CD4-positive, CD25-positive, alpha-beta regulatory T cell (primary cell): ENCODE measurements around the gene PHF23. TPM values are rescaled to one million over a fixed set of nuclear protein-coding genes. Genes with fewer than 3 reads are reported as not detected.
A peak's percentile ranks its signal among the peaks of the same experiment; 100 is the strongest.

Experiments used
- ATAC-seq, 2 donors: fragments of 150-1000 bp; cut with Tn5 transposase; one replicate each; pipeline ENCODE4 v1.10.0; 2021; ENCODE audit warnings: low read depth in 2 of 2, moderate number of reproducible peaks in 2 of 2, moderate library complexity in 1 of 2
- DNase-seq, 3 donors: peaks; one replicate each; pipeline versions ENCODE4 v3.0.0 to v3.0.0-alpha.2; 2012 to 2022; ENCODE audit warnings: mixed read lengths in 1 of 3
- H3K27ac ChIP-seq: one replicate; pipeline ENCODE4 v1.7.0; 2013; ENCODE audit warnings: mild to moderate bottlenecking, low read length; ENCODE audit not compliant: insufficient read depth, poor library complexity, severe bottlenecking
- H3K27me3 ChIP-seq: one replicate; pipeline ENCODE4 v1.7.0; 2013; ENCODE audit warnings: low read length; ENCODE audit not compliant: control insufficient read depth, insufficient read depth
- H3K36me3 ChIP-seq: one replicate; pipeline ENCODE4 v1.7.0; 2013; ENCODE audit warnings: mild to moderate bottlenecking, low read length, moderate library complexity; ENCODE audit not compliant: control insufficient read depth, insufficient read depth
- H3K4me1 ChIP-seq: 2 replicates; pipeline ENCODE4 v1.7.0; 2013; ENCODE audit warnings: mild to moderate bottlenecking, low read length; ENCODE audit not compliant: insufficient read depth, control insufficient read depth, poor library complexity, severe bottlenecking
- H3K4me3 ChIP-seq: one replicate; pipeline ENCODE4 v1.7.0; 2013; ENCODE audit warnings: low read depth, mild to moderate bottlenecking, low read length, moderate library complexity
- H3K9me3 ChIP-seq, 2 experiments: 1 replicate in 1 of 2; 2 replicates in 1 of 2; pipeline ENCODE4 v1.7.0; 2013; ENCODE audit warnings: low read length in 2 of 2, mild to moderate bottlenecking in 1 of 2, moderate library complexity in 1 of 2; ENCODE audit not compliant: control insufficient read depth in 2 of 2
- H3K27ac Mint-ChIP-seq, 3 donors: one replicate each; pipeline ENCODE4 v1.8.0; 2020 to 2022; ENCODE audit warnings: mild to moderate bottlenecking in 3 of 3, mixed read lengths in 3 of 3, moderate library complexity in 2 of 3
- H3K27me3 Mint-ChIP-seq: one replicate; pipeline ENCODE4 v1.8.0; 2022; ENCODE audit warnings: mild to moderate bottlenecking, mixed read lengths
- H3K36me3 Mint-ChIP-seq: one replicate; pipeline ENCODE4 v1.8.0; 2020; ENCODE audit warnings: mixed read lengths
- H3K4me1 Mint-ChIP-seq, 4 donors: one replicate each; pipeline ENCODE4 v1.8.0; 2020 to 2022; ENCODE audit warnings: mixed read lengths in 4 of 4, mild to moderate bottlenecking in 1 of 4
- H3K4me3 Mint-ChIP-seq, 4 donors: one replicate each; pipeline ENCODE4 v1.8.0; 2020 to 2022; ENCODE audit warnings: mild to moderate bottlenecking in 4 of 4, mixed read lengths in 4 of 4, moderate library complexity in 3 of 4
- H3K9me3 Mint-ChIP-seq, 7 donors: one replicate each; pipeline ENCODE4 v1.8.0; 2020 to 2022; ENCODE audit warnings: mixed read lengths in 7 of 7, mild to moderate bottlenecking in 3 of 7, moderate library complexity in 2 of 7
- polyA plus RNA-seq, 4 donors: library from polyadenylated mRNA; unstranded; fragments of 300-500 nt; fragmentation: Illumina TruSeq; gene quantifications; one replicate each; pipeline ENCODE4 v1.2.3, GENCODE V29; 2021
- total RNA-seq: library from RNA; stranded (reverse); gene quantifications from one replicate; pipeline ENCODE4 v1.2.3, GENCODE V29; 2022

The PHF23 gene
- total and polyA plus RNA-seq, 5 donors from 2014 or later: 16.0 to 24.8 (median 20.6) TPM

- no peaks in the 10 kb centered on the region for H3K27me3 ChIP-seq
- no peak overlapping the region for H3K4me3 ChIP-seq
- peaks cover 7% of the 10 kb centered on the region for H3K27me3 Mint-ChIP-seq
- peaks cover 0 to 8% (median 3%) of the 10 kb centered on the region in 4 donors for H3K4me1 Mint-ChIP-seq
- H3K27ac ChIP-seq: no peak overlapping the region
- no peaks in the 10 kb centered on the region for H3K9me3 Mint-ChIP-seq
- peaks cover 10% of the 10 kb centered on the region for H3K36me3 Mint-ChIP-seq
- no peak overlapping the region for H3K27ac Mint-ChIP-seq
- no peak for DNase-seq
- H3K36me3 ChIP-seq: no peaks in the 10 kb centered on the region
- ATAC-seq: no peak
- H3K4me1 ChIP-seq: no peaks in the 10 kb centered on the region
- no peak overlapping the region for H3K4me3 Mint-ChIP-seq
- no peaks in the 10 kb centered on the region for H3K9me3 ChIP-seq
These were observed 48.9 kb downstream of the PHF23 start for GRCh38 chr17:7190276-7190917.

- Histone ChIP-seq H3K27me3 (no peaks in the 10 kb centered on the region), H3K36me3 (no peaks in the 10 kb centered on the region), H3K4me1 (no peaks in the 10 kb centered on the region), H3K9me3 (no peaks in the 10 kb centered on the region), H3K27ac (no peak overlapping the region), H3K4me3 (no peak overlapping the region)
- H3K4me1 Mint-ChIP-seq: peaks cover 0 to 7% (median 5%) of the 10 kb centered on the region in 4 donors
- H3K36me3 Mint-ChIP-seq: no peaks in the 10 kb centered on the region
- H3K27ac Mint-ChIP-seq: peak overlapping the region in 2 of 3 donors; percentile 6
- ATAC-seq (no peak), DNase-seq (peak in 1 of 3 donors; percentile 28)
- no peaks in the 10 kb centered on the region for H3K9me3 Mint-ChIP-seq
- H3K4me3 Mint-ChIP-seq: no peak overlapping the region
- peaks cover 7% of the 10 kb centered on the region for H3K27me3 Mint-ChIP-seq
These were observed 53.0 kb downstream of the PHF23 start for GRCh38 chr17:7186241-7186640.

Other genes starting within 250 kb of the PHF23 start
Only the 30 nearest of the 36 such genes appear.
- 3.8 TPM for gene SLC16A13, start 203.4 kb downstream of the PHF23 start, total RNA-seq
- 1 to 10 TPM; 1.1 to 1.9 (median 1.5) TPM for gene SLC16A13, start 203.4 kb downstream of the PHF23 start, polyA plus RNA-seq
- 0.39 TPM for gene SLC16A11, start 195.4 kb downstream of the PHF23 start, total RNA-seq
- gene SLC16A11, start 195.4 kb downstream of the PHF23 start, polyA plus RNA-seq: 1 to 10 TPM in 1 of 4 donors, under 1 TPM in 2, not detected in 1; 0.30 to 1.2 (median 0.67) TPM
- gene CLEC10A, start 159.2 kb downstream of the PHF23 start, total RNA-seq: not detected
- gene CLEC10A, start 159.2 kb downstream of the PHF23 start, polyA plus RNA-seq: not detected
- gene ASGR2, start 124.6 kb downstream of the PHF23 start, total RNA-seq: not detected
- not detected for gene ASGR2, start 124.6 kb downstream of the PHF23 start, polyA plus RNA-seq
- not detected for gene ASGR1, start 60.1 kb downstream of the PHF23 start, total RNA-seq
- under 1 TPM in 1 of 4 donors, not detected in 3; 0.24 TPM for gene ASGR1, start 60.1 kb downstream of the PHF23 start, polyA plus RNA-seq
- 2.9 TPM for gene DLG4, start 19.6 kb downstream of the PHF23 start, total RNA-seq
- under 1 TPM; 0.22 to 0.73 (median 0.42) TPM for gene DLG4, start 19.6 kb downstream of the PHF23 start, polyA plus RNA-seq
- gene ACADVL, start 19.5 kb downstream of the PHF23 start, total RNA-seq: 277 TPM
- 10 to 100 TPM; 73.6 to 92.3 (median 84.9) TPM for gene ACADVL, start 19.5 kb downstream of the PHF23 start, polyA plus RNA-seq
- gene DVL2, start 4.9 kb downstream of the PHF23 start, total RNA-seq: 35.8 TPM
- gene DVL2, start 4.9 kb downstream of the PHF23 start, polyA plus RNA-seq: 10 to 100 TPM; 10.5 to 19.4 (median 15.7) TPM
- 227 TPM for gene GABARAP, start 3.0 kb upstream of the PHF23 start, total RNA-seq
- 1,000 to 10,000 TPM in 2 of 4 donors, 100 to 1,000 TPM in 2; 939 to 1,205 (median 986) TPM for gene GABARAP, start 3.0 kb upstream of the PHF23 start, polyA plus RNA-seq
- 114 TPM for gene CTDNEP1, start 12.3 kb upstream of the PHF23 start, total RNA-seq
- gene CTDNEP1, start 12.3 kb upstream of the PHF23 start, polyA plus RNA-seq: 10 to 100 TPM; 33.0 to 40.7 (median 38.8) TPM
- gene ELP5, start 12.8 kb upstream of the PHF23 start, total RNA-seq: 31.6 TPM
- gene ELP5, start 12.8 kb upstream of the PHF23 start, polyA plus RNA-seq: 10 to 100 TPM; 54.5 to 74.0 (median 59.0) TPM
- gene CLDN7, start 23.0 kb upstream of the PHF23 start, total RNA-seq: not detected
- 1 to 10 TPM in 2 of 4 donors, under 1 TPM in 2; 0.55 to 2.0 (median 1.3) TPM for gene CLDN7, start 23.0 kb upstream of the PHF23 start, polyA plus RNA-seq
- not detected for gene SLC2A4, start 42.3 kb upstream of the PHF23 start, total RNA-seq
- gene SLC2A4, start 42.3 kb upstream of the PHF23 start, polyA plus RNA-seq: not detected
- not detected for gene YBX2, start 55.2 kb upstream of the PHF23 start, total RNA-seq
- not detected for gene YBX2, start 55.2 kb upstream of the PHF23 start, polyA plus RNA-seq
- 485 TPM for gene EIF5A, start 68.2 kb upstream of the PHF23 start, total RNA-seq
- gene EIF5A, start 68.2 kb upstream of the PHF23 start, polyA plus RNA-seq: 100 to 1,000 TPM; 210 to 631 (median 398) TPM
- 129 TPM for gene GPS2, start 75.9 kb upstream of the PHF23 start, total RNA-seq
- 100 to 1,000 TPM in 2 of 4 donors, 10 to 100 TPM in 2; 79.3 to 107 (median 96.5) TPM for gene GPS2, start 75.9 kb upstream of the PHF23 start, polyA plus RNA-seq
- gene NEURL4, start 89.9 kb upstream of the PHF23 start, total RNA-seq: 39.5 TPM
- gene NEURL4, start 89.9 kb upstream of the PHF23 start, polyA plus RNA-seq: 1 to 10 TPM in 2 of 4 donors, under 1 TPM in 2; 0.27 to 1.2 (median 0.83) TPM
- 723 TPM for gene ACAP1, start 97.1 kb upstream of the PHF23 start, total RNA-seq
- gene ACAP1, start 97.1 kb upstream of the PHF23 start, polyA plus RNA-seq: 100 to 1,000 TPM; 194 to 259 (median 213) TPM
- 1.3 TPM for gene KCTD11, start 112.7 kb upstream of the PHF23 start, total RNA-seq
- 1 to 10 TPM; 2.6 to 4.0 (median 2.9) TPM for gene KCTD11, start 112.7 kb upstream of the PHF23 start, polyA plus RNA-seq
- not detected for gene TMEM95, start 115.7 kb upstream of the PHF23 start, total RNA-seq
- not detected for gene TMEM95, start 115.7 kb upstream of the PHF23 start, polyA plus RNA-seq
- gene TNK1, start 141.6 kb upstream of the PHF23 start, total RNA-seq: 4.8 TPM
- gene TNK1, start 141.6 kb upstream of the PHF23 start, polyA plus RNA-seq: 1 to 10 TPM in 3 of 4 donors, under 1 TPM in 1; 0.42 to 3.8 (median 1.4) TPM
- gene PLSCR3, start 155.1 kb upstream of the PHF23 start, total RNA-seq: 113 TPM
- gene PLSCR3, start 155.1 kb upstream of the PHF23 start, polyA plus RNA-seq: 100 to 1,000 TPM; 148 to 174 (median 153) TPM
- gene TMEM256, start 164.6 kb upstream of the PHF23 start, total RNA-seq: 23.0 TPM
- 10 to 100 TPM; 64.9 to 80.9 (median 66.7) TPM for gene TMEM256, start 164.6 kb upstream of the PHF23 start, polyA plus RNA-seq
- gene NLGN2, start 168.4 kb upstream of the PHF23 start, total RNA-seq: 3.6 TPM
- gene NLGN2, start 168.4 kb upstream of the PHF23 start, polyA plus RNA-seq: not detected
- not detected for gene SPEM1, start 180.9 kb upstream of the PHF23 start, total RNA-seq
- gene SPEM1, start 180.9 kb upstream of the PHF23 start, polyA plus RNA-seq: not detected
- not detected for gene SPEM2, start 186.2 kb upstream of the PHF23 start, total RNA-seq
- not detected for gene SPEM2, start 186.2 kb upstream of the PHF23 start, polyA plus RNA-seq
- not detected for gene SPEM3, start 189.4 kb upstream of the PHF23 start, total RNA-seq
- gene SPEM3, start 189.4 kb upstream of the PHF23 start, polyA plus RNA-seq: not detected
- gene TMEM102, start 196.0 kb upstream of the PHF23 start, total RNA-seq: 16.8 TPM
- 10 to 100 TPM; 22.3 to 28.4 (median 24.2) TPM for gene TMEM102, start 196.0 kb upstream of the PHF23 start, polyA plus RNA-seq
- 3.3 TPM for gene FGF11, start 200.1 kb upstream of the PHF23 start, total RNA-seq
- gene FGF11, start 200.1 kb upstream of the PHF23 start, polyA plus RNA-seq: under 1 TPM in 3 of 4 donors, not detected in 1; 0.07 to 0.27 (median 0.18) TPM
- gene CHRNB1, start 205.6 kb upstream of the PHF23 start, total RNA-seq: 7.6 TPM
- gene CHRNB1, start 205.6 kb upstream of the PHF23 start, polyA plus RNA-seq: 10 to 100 TPM; 18.0 to 28.7 (median 27.0) TPM